Measurements from ENCODE around the gene GALNT13. TPM values are rescaled to one million over a fixed set of nuclear protein-coding genes. Genes with fewer than 3 reads are reported as not detected.

GALNT13 gene
- total and polyA plus RNA-seq, 5 experiments from 2014 or later, result not detected

GRCh38 chr2:153967248-153967973 lies 95.7 kb downstream of the GALNT13 start:
- POLR2A ChIA-PET, result no interaction called here
- Mint-ChIP-seq H3K27ac (no peak overlapping the region), H3K4me3 (no peak overlapping the region), H3K9me3 (peaks cover 0 to 34% (median 6%) of the 10 kb centered on the region in 9 donors), H3K4me1 (no peaks in the 10 kb centered on the region), H3K27me3 (no peaks in the 10 kb centered on the region), H3K36me3 (no peaks in the 10 kb centered on the region)
- DNase-seq (no peak), ATAC-seq (no peak)

- no peak overlapping the region for H3K4me3 Mint-ChIP-seq
- no peaks in the 10 kb centered on the region for H3K27me3 Mint-ChIP-seq
- ATAC-seq (no peak), DNase-seq (no peak)
- no peaks in the 10 kb centered on the region for H3K36me3 Mint-ChIP-seq
- no peak overlapping the region for H3K27ac Mint-ChIP-seq
- peaks cover 0 to 26% (median 8%) of the 10 kb centered on the region in 9 donors for H3K9me3 Mint-ChIP-seq
- no peaks in the 10 kb centered on the region for H3K4me1 Mint-ChIP-seq
- POLR2A ChIA-PET, result no interaction called here
These were observed 99.5 kb downstream of the GALNT13 start for GRCh38 chr2:153971250-153971649.

- POLR2A ChIA-PET, result no interaction called here
- no peak for ATAC-seq
- DNase-seq, result no peak
- no peak overlapping the region for H3K27ac Mint-ChIP-seq
- peaks cover 0 to 26% (median 8%) of the 10 kb centered on the region in 9 donors for H3K9me3 Mint-ChIP-seq
- no peaks in the 10 kb centered on the region for H3K27me3 Mint-ChIP-seq
- no peaks in the 10 kb centered on the region for H3K4me1 Mint-ChIP-seq
- H3K4me3 Mint-ChIP-seq, result no peak overlapping the region
- no peaks in the 10 kb centered on the region for H3K36me3 Mint-ChIP-seq
These were observed 100.1 kb downstream of the GALNT13 start for GRCh38 chr2:153971855-153972254.

GRCh38 chr2:153972412-153972811 lies 100.7 kb downstream of the GALNT13 start:
- no peaks in the 10 kb centered on the region for H3K4me1 Mint-ChIP-seq
- no peak for ATAC-seq
- H3K36me3 Mint-ChIP-seq, result no peaks in the 10 kb centered on the region

GRCh38 chr2:153986488-153987229 lies 114.9 kb downstream of the GALNT13 start:
- POLR2A ChIA-PET, result no interaction called here
- Mint-ChIP-seq H3K36me3 (no peaks in the 10 kb centered on the region), H3K27ac (no peak overlapping the region), H3K4me3 (no peak overlapping the region), H3K27me3 (no peaks in the 10 kb centered on the region), H3K9me3 (peaks cover 0 to 24% (median 2%) of the 10 kb centered on the region in 9 donors), H3K4me1 (no peaks in the 10 kb centered on the region)
- no peak for DNase-seq
- no peak for ATAC-seq

More at GRCh38 chr2:153972412-153972811, 100.7 kb downstream of the GALNT13 start:
- POLR2A ChIA-PET, result no interaction called here
- DNase-seq, result no peak
- Mint-ChIP-seq H3K27ac (no peak overlapping the region), H3K4me3 (no peak overlapping the region), H3K27me3 (no peaks in the 10 kb centered on the region), H3K9me3 (peaks cover 0 to 26% (median 8%) of the 10 kb centered on the region in 9 donors)

GRCh38 chr2:153990771-153991170 lies 119.0 kb downstream of the GALNT13 start:
- no peak overlapping the region for H3K4me3 Mint-ChIP-seq
- no peaks in the 10 kb centered on the region for H3K4me1 Mint-ChIP-seq
- no peaks in the 10 kb centered on the region for H3K27me3 Mint-ChIP-seq
- H3K36me3 Mint-ChIP-seq, result no peaks in the 10 kb centered on the region
- H3K9me3 Mint-ChIP-seq, result peaks cover 0 to 22% (median 3%) of the 10 kb centered on the region in 9 donors
- ATAC-seq (no peak), DNase-seq (no peak)
- no peak overlapping the region for H3K27ac Mint-ChIP-seq
- POLR2A ChIA-PET, result no interaction called here

- H3K9me3 Mint-ChIP-seq, result peaks cover 3 to 41% (median 23%) of the 10 kb centered on the region in 9 donors
- ATAC-seq (no peak), DNase-seq (no peak)
- no peaks in the 10 kb centered on the region for H3K36me3 Mint-ChIP-seq
- POLR2A ChIA-PET, result no interaction called here
- no peaks in the 10 kb centered on the region for H3K27me3 Mint-ChIP-seq
- H3K27ac Mint-ChIP-seq, result no peak overlapping the region
- no peaks in the 10 kb centered on the region for H3K4me1 Mint-ChIP-seq
- H3K4me3 Mint-ChIP-seq, result no peak overlapping the region
These were observed 141.8 kb downstream of the GALNT13 start for GRCh38 chr2:154013514-154013913.

- DNase-seq, result no peak
- Mint-ChIP-seq H3K4me3 (no peak overlapping the region), H3K36me3 (no peaks in the 10 kb centered on the region), H3K4me1 (no peaks in the 10 kb centered on the region), H3K27ac (no peak overlapping the region), H3K27me3 (no peaks in the 10 kb centered on the region), H3K9me3 (peaks cover 3 to 43% (median 14%) of the 10 kb centered on the region in 9 donors)
- no peak for ATAC-seq
- POLR2A ChIA-PET, result no interaction called here
These were observed 143.5 kb downstream of the GALNT13 start for GRCh38 chr2:154015233-154015632.

GRCh38 chr2:154029504-154029903 lies 157.8 kb downstream of the GALNT13 start:
- Mint-ChIP-seq H3K4me1 (no peaks in the 10 kb centered on the region), H3K27ac (no peak overlapping the region), H3K36me3 (peaks cover 0 to 4% (median 0%) of the 10 kb centered on the region in 3 donors), H3K4me3 (no peak overlapping the region), H3K9me3 (peaks cover 0 to 31% (median 14%) of the 10 kb centered on the region in 9 donors), H3K27me3 (no peaks in the 10 kb centered on the region)
- DNase-seq (no peak), ATAC-seq (no peak)
- POLR2A ChIA-PET, result no interaction called here

GRCh38 chr2:154032220-154032619 lies 160.5 kb downstream of the GALNT13 start:
- POLR2A ChIA-PET, result no interaction called here
- DNase-seq, result no peak

GRCh38 chr2:154046493-154046892 lies 174.8 kb downstream of the GALNT13 start:
- Mint-ChIP-seq H3K4me1 (no peaks in the 10 kb centered on the region), H3K27me3 (no peaks in the 10 kb centered on the region), H3K36me3 (no peaks in the 10 kb centered on the region), H3K9me3 (peaks cover 0 to 24% (median 3%) of the 10 kb centered on the region in 9 donors), H3K27ac (no peak overlapping the region), H3K4me3 (no peak overlapping the region)
- POLR2A ChIA-PET, result no interaction called here
- no peak for DNase-seq
- ATAC-seq, result no peak

More at GRCh38 chr2:154032220-154032619, 160.5 kb downstream of the GALNT13 start:
- ATAC-seq, result no peak
- no peaks in the 10 kb centered on the region for H3K4me1 Mint-ChIP-seq
- peaks cover under 1 to 22% (median 9%) of the 10 kb centered on the region in 9 donors for H3K9me3 Mint-ChIP-seq
- H3K4me3 Mint-ChIP-seq, result no peak overlapping the region
- no peak overlapping the region for H3K27ac Mint-ChIP-seq
- H3K36me3 Mint-ChIP-seq, result no peaks in the 10 kb centered on the region
- no peaks in the 10 kb centered on the region for H3K27me3 Mint-ChIP-seq

- Mint-ChIP-seq H3K4me1 (no peaks in the 10 kb centered on the region), H3K9me3 (peaks cover 0 to 16% (median 2%) of the 10 kb centered on the region in 9 donors), H3K4me3 (no peak overlapping the region), H3K27ac (no peak overlapping the region), H3K27me3 (no peaks in the 10 kb centered on the region), H3K36me3 (no peaks in the 10 kb centered on the region)
- ATAC-seq, result no peak
- POLR2A ChIA-PET, result no interaction called here
- no peak for DNase-seq
These were observed 177.2 kb downstream of the GALNT13 start for GRCh38 chr2:154048905-154049304.

- no peak for DNase-seq
- H3K9me3 Mint-ChIP-seq, result peaks cover 0 to 10% (median 2%) of the 10 kb centered on the region in 9 donors
- no peak overlapping the region for H3K4me3 Mint-ChIP-seq
- no peaks in the 10 kb centered on the region for H3K36me3 Mint-ChIP-seq
- H3K27ac Mint-ChIP-seq, result no peak overlapping the region
- no peaks in the 10 kb centered on the region for H3K4me1 Mint-ChIP-seq
- ATAC-seq, result no peak
- POLR2A ChIA-PET, result no interaction called here
- H3K27me3 Mint-ChIP-seq, result no peaks in the 10 kb centered on the region
These were observed 177.8 kb downstream of the GALNT13 start for GRCh38 chr2:154049561-154049960.

Data from naive thymus-derived CD8-positive, alpha-beta T cell (primary cell).